ENCODE data around the gene MELTF.

The MELTF gene

DNA sequence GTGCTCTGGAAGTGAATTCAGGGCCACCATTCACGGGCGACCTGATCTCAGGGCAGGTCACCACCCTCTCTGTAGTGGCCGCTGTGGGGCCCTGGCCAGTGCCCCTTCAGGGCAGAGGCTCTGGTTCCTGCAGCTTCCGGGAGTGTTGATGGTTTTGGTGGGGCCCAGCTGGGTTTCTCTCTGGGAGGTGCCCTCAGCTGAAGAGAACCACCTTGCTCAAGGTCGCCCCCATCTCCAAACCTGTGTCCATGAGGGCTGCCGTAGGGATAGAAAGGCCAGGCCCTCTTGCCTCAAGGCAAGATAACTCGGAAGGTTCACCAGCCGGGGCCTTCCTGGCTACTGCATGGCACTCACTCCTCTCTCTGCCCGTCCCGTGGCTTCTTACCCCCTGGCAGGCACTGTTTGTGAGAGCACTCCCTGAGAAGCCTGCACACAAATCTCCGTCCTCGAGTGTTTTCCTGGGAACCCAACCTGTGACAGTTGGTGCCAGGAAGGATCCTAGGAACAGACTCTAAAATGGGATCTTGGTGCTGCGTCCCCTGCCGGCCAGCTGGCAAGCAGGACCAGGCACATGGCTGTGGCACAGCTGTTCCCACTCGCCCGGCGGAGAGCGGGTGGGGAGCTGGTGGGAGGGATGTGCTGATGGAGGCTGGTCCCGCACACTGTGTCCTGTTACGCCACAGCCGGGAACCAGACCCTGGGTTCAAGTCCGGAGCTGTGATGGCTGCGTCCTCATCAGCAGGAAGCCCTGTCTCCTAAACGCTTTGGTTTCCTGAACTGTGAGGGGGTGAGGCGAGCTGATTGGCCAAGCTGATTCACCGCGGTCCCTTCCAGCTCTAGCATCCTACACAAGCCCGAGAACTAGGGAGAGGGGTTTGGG is 37.8 kb downstream of the MELTF start:
- Mint-ChIP-seq H3K9me3 (no peaks in the 10 kb centered on the region), H3K4me1 (no peaks in the 10 kb centered on the region), H3K4me3 (no peak overlapping the region), H3K27me3 (peaks cover 26% of the 10 kb centered on the region), H3K36me3 (ENCODE audit: insufficient read depth) (no peaks in the 10 kb centered on the region), H3K27ac (ENCODE audit: low read depth) (no peak overlapping the region)
- DNase-seq (ENCODE audit: low spot score in 2 of 2): no peak
- no peak for ATAC-seq (replicated peaks; ENCODE audit: extremely low read depth, poor library complexity, severe bottlenecking)

DNA sequence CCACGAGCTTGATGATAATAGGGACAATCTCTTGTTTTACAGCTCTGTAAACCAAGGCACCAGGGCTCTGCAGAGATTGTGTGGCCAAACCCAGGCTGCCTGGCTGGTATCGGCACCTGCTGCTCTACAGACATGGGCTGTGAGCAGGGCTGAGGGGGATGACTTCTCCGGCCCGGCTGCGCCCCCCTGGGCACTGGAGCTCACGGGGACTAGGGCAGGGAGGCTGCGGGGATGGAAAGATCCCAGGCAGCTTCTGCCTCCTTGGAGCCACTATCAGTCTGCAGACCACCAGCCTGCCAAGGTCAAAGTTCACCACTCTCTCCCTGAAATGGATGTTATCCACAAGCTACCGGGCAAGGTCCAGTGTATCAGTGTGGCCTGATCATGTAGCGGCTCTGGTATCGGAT is 39.0 kb downstream of the MELTF start:
- Mint-ChIP-seq H3K27me3 (peaks cover 31% of the 10 kb centered on the region), H3K27ac (ENCODE audit: low read depth) (no peak overlapping the region), H3K9me3 (no peaks in the 10 kb centered on the region), H3K4me3 (no peak overlapping the region), H3K36me3 (ENCODE audit: insufficient read depth) (no peaks in the 10 kb centered on the region), H3K4me1 (no peaks in the 10 kb centered on the region)
- ATAC-seq (replicated peaks; ENCODE audit: extremely low read depth, poor library complexity, severe bottlenecking) (no peak), DNase-seq (ENCODE audit: low spot score in 2 of 2) (no peak)

DNA sequence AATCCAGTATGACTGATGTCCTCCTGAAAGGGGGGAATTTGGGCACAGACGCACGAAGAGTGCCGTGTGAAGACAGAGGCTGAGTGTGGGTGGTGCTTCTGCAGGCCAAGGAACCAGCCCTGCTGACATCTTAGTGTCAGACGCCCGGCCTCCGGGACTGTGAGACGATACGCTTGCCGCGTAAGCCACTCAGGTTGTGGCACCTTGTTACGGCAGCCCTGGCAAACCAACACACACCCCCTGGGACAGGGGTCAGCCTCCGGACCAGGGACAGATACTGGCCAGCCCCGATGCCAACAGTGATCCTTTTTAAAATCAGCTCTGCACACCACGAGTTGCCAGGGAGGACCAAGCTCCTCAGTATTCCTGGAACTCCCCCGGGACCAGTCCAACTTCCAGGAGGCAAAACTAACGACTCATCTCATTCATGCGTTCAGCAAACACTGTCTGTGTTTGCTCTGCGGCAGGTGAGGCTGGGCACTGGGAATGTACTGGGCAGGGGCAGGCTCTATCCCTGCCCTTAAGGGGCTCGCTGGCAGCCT is 39.8 kb downstream of the MELTF start:
- H3K27me3 Mint-ChIP-seq: peaks cover 34% of the 10 kb centered on the region
- no peaks in the 10 kb centered on the region for H3K4me1 Mint-ChIP-seq
- no peak for ATAC-seq (replicated peaks; ENCODE audit: extremely low read depth, poor library complexity, severe bottlenecking)
- no peak for DNase-seq (ENCODE audit: low spot score in 2 of 2)
- H3K36me3 Mint-ChIP-seq (ENCODE audit: insufficient read depth): no peaks in the 10 kb centered on the region
- no peaks in the 10 kb centered on the region for H3K9me3 Mint-ChIP-seq
- H3K4me3 Mint-ChIP-seq: no peak overlapping the region
- H3K27ac Mint-ChIP-seq (ENCODE audit: low read depth): no peak overlapping the region

DNA sequence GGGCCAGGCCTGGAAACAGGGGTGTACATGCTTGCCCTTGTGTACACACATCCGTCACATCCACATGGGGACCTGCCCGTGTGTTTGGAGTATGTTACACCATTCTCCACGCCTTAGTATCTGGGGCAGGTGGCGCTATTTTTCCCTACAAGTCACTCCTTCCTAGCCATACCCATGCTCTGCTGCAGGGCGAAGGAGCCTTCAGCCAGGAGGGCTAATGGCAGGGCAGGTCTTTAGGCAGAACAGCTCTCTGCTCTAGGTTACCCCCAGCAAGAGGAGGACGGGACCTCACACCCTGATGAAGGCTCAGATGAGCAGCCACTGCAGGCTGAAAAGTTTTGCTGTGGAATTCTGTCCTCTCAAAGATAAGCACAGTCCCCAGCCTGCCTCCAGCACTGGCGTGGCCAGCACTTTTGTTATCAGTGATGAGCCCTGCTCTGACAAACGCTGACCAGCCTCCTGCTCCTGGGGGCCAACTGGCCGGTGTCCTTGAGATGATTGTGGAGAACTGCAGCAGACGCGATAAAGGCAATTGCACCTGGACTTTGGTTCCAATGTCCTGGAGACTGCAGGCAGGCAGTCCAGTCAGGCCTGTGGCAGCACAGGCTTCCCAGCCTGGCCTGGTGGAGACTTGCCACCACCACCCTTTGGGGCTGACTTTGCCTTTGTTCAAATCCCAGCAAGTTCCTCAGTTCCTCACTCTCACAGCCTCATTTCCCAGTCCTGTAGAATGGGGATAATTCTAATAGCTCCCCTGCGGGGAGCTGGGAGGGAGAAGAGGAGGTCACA is 41.2 kb downstream of the MELTF start:
- H3K27me3 Mint-ChIP-seq: peaks cover 47% of the 10 kb centered on the region

DNA sequence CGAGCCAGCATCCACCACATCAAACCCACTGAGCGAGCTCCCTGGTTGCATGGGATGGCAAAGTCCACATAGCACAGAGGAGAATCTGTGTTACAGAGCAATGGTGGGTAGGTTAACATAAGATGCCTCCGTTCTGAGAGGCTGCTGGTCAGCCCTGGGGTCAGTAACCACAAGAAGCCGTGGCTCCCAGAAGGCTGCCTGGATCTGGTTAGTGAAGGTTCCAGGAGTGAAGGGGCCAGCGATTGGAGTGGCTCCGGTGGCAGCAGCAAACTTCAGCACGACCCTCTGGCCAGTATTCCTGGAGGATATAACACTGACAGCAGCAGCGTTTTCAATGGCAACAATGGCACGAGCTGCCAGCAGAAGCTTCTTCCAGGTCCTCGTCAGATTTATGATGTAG is 42.6 kb downstream of the MELTF start:
- Mint-ChIP-seq H3K27ac (ENCODE audit: low read depth) (no peak overlapping the region), H3K4me1 (no peaks in the 10 kb centered on the region), H3K4me3 (no peak overlapping the region), H3K9me3 (peaks cover 8% of the 10 kb centered on the region), H3K27me3 (peaks cover 54% of the 10 kb centered on the region), H3K36me3 (ENCODE audit: insufficient read depth) (no peaks in the 10 kb centered on the region)
- DNase-seq (ENCODE audit: low spot score in 2 of 2) (no peak), ATAC-seq (replicated peaks; ENCODE audit: extremely low read depth, poor library complexity, severe bottlenecking) (no peak)

More for the DNA sequence above, 41.2 kb downstream of the MELTF start:
- no peak overlapping the region for H3K27ac Mint-ChIP-seq (ENCODE audit: low read depth)
- peaks cover 3% of the 10 kb centered on the region for H3K9me3 Mint-ChIP-seq
- H3K4me3 Mint-ChIP-seq: no peak overlapping the region
- no peaks in the 10 kb centered on the region for H3K36me3 Mint-ChIP-seq (ENCODE audit: insufficient read depth)
- no peak for ATAC-seq (replicated peaks; ENCODE audit: extremely low read depth, poor library complexity, severe bottlenecking)
- H3K4me1 Mint-ChIP-seq: no peaks in the 10 kb centered on the region
- DNase-seq (ENCODE audit: low spot score in 2 of 2): no peak

DNA sequence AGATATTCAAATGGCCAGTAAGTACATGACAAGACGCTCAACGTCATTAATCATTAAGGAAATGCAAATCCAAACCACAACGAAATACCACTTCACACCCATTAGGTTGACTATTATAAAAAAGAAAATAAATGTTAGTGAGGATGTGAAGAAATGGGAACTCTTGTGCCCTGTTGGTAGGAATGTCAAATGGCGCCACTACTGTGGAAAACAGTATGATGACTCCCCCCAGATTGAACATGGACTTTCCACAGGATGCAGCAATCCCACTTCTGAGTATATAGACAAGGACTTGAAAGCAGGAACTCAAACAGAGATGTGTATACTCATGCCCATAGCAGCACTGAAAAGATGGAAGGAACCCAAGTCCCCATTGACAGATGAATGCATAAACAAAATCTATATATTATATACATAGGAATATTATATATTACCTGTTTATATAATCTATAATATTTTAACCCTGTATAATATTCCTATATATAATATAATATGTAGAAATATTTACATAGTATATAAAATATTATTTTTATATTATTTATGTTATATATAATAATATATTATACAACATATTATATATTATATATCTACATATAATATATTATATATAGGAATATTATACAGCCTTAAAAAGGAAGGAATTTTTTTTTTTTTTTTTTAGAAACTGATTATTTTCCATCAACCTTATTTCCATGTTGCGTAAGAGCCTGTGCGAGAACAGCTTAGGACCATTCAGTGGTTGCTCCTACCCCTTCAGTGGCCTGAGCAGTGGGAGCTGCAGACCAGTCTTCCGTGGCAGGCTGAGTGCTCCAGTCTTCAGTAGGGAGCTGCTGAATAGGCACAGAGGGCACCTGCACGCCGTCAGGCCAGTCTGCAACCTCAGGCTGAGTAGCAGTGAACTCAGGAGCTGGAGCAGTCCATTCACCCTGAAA is 43.4 kb downstream of the MELTF start:
- Mint-ChIP-seq H3K36me3 (ENCODE audit: insufficient read depth) (no peaks in the 10 kb centered on the region), H3K27me3 (peaks cover 62% of the 10 kb centered on the region), H3K27ac (ENCODE audit: low read depth) (no peak overlapping the region), H3K9me3 (peaks cover 8% of the 10 kb centered on the region), H3K4me3 (no peak overlapping the region), H3K4me1 (no peaks in the 10 kb centered on the region)
- ATAC-seq (replicated peaks; ENCODE audit: extremely low read depth, poor library complexity, severe bottlenecking) (no peak), DNase-seq (ENCODE audit: low spot score in 2 of 2) (no peak)

DNA sequence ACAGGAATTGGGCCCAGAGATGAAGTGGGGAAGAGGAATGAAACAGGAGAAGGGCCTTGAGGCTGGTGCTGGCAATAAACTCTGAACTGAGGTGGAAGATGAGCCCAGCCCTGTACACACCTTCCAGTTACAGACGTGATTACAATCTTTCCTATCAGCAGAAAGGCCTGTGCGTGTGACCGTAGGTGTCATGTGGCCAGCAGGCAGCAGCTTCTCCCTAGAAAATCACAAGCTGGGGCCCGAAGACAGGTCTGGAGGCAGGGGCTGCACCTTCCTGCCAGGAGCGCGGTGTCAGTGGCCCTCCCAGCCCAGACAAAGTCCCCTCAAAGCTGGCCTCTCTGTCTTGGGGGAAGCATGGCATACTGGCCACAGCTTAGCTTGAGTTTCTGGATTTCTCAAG is 44.3 kb downstream of the MELTF start:
- H3K27ac Mint-ChIP-seq (ENCODE audit: low read depth): no peak overlapping the region
- no peaks in the 10 kb centered on the region for H3K4me1 Mint-ChIP-seq
- H3K4me3 Mint-ChIP-seq: no peak overlapping the region
- ATAC-seq (replicated peaks; ENCODE audit: extremely low read depth, poor library complexity, severe bottlenecking): no peak
- H3K27me3 Mint-ChIP-seq: peaks cover 71% of the 10 kb centered on the region
- peaks cover 8% of the 10 kb centered on the region for H3K9me3 Mint-ChIP-seq
- no peaks in the 10 kb centered on the region for H3K36me3 Mint-ChIP-seq (ENCODE audit: insufficient read depth)
- DNase-seq (ENCODE audit: low spot score in 2 of 2): no peak

DNA sequence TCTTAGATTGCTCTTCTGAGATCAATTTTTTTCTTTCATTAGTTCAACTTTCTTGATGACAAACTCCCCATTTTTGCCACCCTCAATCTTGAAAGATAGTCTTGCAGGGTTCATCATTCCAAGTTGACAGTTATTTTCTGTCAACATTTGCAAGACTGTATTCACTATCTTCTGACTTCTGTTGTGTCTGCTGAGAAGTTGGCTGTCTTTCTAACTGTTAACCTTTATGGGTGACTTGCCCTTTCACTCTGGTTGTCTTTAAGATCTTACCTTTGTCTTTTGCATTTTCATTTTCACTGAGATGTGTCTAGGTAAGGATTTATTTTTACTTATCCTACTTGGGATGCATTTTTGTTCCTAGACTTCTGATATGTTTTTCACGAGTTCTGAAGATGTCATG is 46.4 kb downstream of the MELTF start:
- no peaks in the 10 kb centered on the region for H3K36me3 Mint-ChIP-seq (ENCODE audit: insufficient read depth)
- no peak for DNase-seq (ENCODE audit: low spot score in 2 of 2)
- H3K4me1 Mint-ChIP-seq: no peaks in the 10 kb centered on the region
- H3K27ac Mint-ChIP-seq (ENCODE audit: low read depth): no peak overlapping the region
- peaks cover 70% of the 10 kb centered on the region for H3K27me3 Mint-ChIP-seq
- no peak for ATAC-seq (replicated peaks; ENCODE audit: extremely low read depth, poor library complexity, severe bottlenecking)
- peaks cover 8% of the 10 kb centered on the region for H3K9me3 Mint-ChIP-seq
- no peak overlapping the region for H3K4me3 Mint-ChIP-seq

DNA sequence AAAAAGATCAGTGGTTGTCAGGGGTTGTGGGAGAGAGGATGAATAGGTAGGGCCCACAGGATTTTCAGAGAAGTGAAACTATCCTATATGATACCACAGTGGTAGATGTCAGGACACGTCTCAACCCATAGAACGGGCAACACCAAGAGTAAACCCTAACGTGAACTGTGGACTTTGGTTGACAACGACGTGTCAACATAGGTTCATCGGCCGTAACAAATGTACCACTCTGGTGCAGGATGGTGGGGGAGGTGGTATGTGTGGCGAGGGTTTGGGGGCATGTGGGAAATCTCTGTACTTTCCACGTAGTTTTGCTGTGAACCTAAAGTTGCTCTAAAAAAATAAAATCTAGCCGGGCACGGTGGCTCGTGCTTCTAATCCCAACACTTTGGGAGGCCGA is 48.0 kb downstream of the MELTF start:
- no peak for DNase-seq (ENCODE audit: low spot score in 2 of 2)
- Mint-ChIP-seq H3K4me1 (no peaks in the 10 kb centered on the region), H3K36me3 (ENCODE audit: insufficient read depth) (no peaks in the 10 kb centered on the region), H3K9me3 (peaks cover 8% of the 10 kb centered on the region), H3K27me3 (peaks cover 56% of the 10 kb centered on the region), H3K27ac (ENCODE audit: low read depth) (no peak overlapping the region), H3K4me3 (no peak overlapping the region)
- no peak for ATAC-seq (replicated peaks; ENCODE audit: extremely low read depth, poor library complexity, severe bottlenecking)

DNA sequence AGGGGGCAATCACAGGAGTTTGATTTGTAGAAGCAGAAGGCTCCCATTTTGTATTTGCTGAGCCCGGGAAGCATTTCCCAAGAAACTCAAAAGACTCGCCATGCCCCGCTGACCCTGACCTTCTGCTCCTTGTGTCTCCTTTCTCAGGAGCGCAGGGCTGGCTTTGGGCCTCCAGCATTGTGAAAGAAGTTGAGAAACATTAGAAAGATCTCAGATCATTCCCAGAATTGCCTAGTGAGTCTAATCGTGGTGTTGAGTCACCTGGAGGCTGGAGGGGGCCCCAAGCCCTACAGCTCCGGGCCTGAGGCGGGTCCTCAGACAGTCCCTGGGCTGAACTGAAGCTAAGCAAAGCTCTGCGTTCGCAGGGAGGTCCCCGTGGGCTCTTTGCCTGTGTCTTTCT is 50.1 kb downstream of the MELTF start:
- Mint-ChIP-seq H3K4me1 (no peaks in the 10 kb centered on the region), H3K27ac (ENCODE audit: low read depth) (no peak overlapping the region), H3K4me3 (no peak overlapping the region), H3K27me3 (peaks cover 48% of the 10 kb centered on the region), H3K9me3 (peaks cover 8% of the 10 kb centered on the region), H3K36me3 (ENCODE audit: insufficient read depth) (no peaks in the 10 kb centered on the region)
- ATAC-seq (replicated peaks; ENCODE audit: extremely low read depth, poor library complexity, severe bottlenecking): no peak
- no peak for DNase-seq (ENCODE audit: low spot score in 2 of 2)

DNA sequence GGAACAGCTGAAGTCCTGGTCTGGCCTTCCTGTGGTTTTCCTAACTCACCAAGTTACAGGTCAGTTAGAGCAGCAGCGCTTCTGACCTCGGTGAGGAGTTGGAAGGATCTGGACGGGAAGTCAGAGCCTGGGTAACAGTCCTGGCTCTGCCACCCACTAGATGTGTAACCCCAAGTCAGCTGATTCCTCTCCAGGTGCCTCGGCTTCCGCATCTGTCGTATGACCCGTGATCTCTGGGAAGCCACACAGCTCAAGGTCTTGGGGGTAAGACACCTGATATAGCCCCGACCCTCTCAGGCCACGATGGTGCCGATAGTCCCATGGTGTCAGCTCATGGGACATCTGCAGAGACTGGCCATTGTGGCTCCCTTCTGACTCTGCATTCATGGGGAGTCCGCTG is 52.7 kb downstream of the MELTF start:
- no peaks in the 10 kb centered on the region for H3K36me3 Mint-ChIP-seq (ENCODE audit: insufficient read depth)
- DNase-seq (ENCODE audit: low spot score in 2 of 2) (no peak), ATAC-seq (replicated peaks; ENCODE audit: extremely low read depth, poor library complexity, severe bottlenecking) (no peak)
- no peak overlapping the region for H3K4me3 Mint-ChIP-seq
- H3K9me3 Mint-ChIP-seq: no peaks in the 10 kb centered on the region
- H3K4me1 Mint-ChIP-seq: no peaks in the 10 kb centered on the region
- no peak overlapping the region for H3K27ac Mint-ChIP-seq (ENCODE audit: low read depth)
- H3K27me3 Mint-ChIP-seq: peaks cover 30% of the 10 kb centered on the region

DNA sequence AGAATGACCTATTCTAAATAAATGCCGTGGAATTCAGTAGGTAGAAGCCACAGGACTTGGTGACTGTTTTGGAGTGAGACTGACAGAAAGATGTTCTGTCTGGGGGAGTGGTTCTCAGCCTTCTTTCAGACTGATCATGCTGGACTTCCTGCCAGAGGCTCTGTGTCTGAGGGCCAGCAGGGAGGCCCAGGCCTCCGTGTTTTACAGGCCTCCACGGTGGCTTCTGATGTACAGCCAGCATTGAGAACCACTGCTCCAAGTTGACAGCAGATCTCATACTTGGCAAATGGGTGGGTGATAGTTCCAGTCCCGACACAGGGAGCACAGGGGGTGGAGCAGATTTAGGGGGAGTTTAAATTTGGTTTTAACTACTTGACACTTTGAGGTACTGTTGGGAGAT is 54.3 kb downstream of the MELTF start:
- DNase-seq (ENCODE audit: low spot score in 2 of 2) (no peak), ATAC-seq (replicated peaks; ENCODE audit: extremely low read depth, poor library complexity, severe bottlenecking) (no peak)
- H3K27me3 Mint-ChIP-seq: peaks cover 14% of the 10 kb centered on the region
- H3K27ac Mint-ChIP-seq (ENCODE audit: low read depth): no peak overlapping the region
- no peak overlapping the region for H3K4me3 Mint-ChIP-seq
- H3K9me3 Mint-ChIP-seq: no peaks in the 10 kb centered on the region
- no peaks in the 10 kb centered on the region for H3K36me3 Mint-ChIP-seq (ENCODE audit: insufficient read depth)
- peaks cover 5% of the 10 kb centered on the region for H3K4me1 Mint-ChIP-seq
